Uterus (tissue), 4 donors: ENCODE results near the gene INA. TPM values are rescaled to one million over a fixed set of nuclear protein-coding genes. Genes with fewer than 3 reads are reported as not detected.

ENCODE experiments used
- DNase-seq, 2 donors: peaks; one replicate each; pipeline ENCODE4 v3.0.0-alpha.2; 2019 to 2020
- H3K27ac ChIP-seq, 2 donors: fragments of 200-600 bp; sonication (generic); 1 replicate in 1 of 2; 2 replicates in 1 of 2; pipeline ENCODE4 v1.5.1; 2016 to 2018
- H3K27me3 ChIP-seq, 2 donors: fragments of 200-600 bp; sonication (generic); one replicate each; pipeline ENCODE4 v1.5.1; 2018 to 2019; ENCODE audit warnings: control low read depth in 1 of 2
- H3K36me3 ChIP-seq, 2 donors: fragments of 200-600 bp; sonication (generic); one replicate each; pipeline ENCODE4 v1.5.1; 2019; ENCODE audit warnings: control low read depth in 1 of 2
- H3K4me1 ChIP-seq, 2 donors: fragments of 200-600 bp; sonication (generic); one replicate each; pipeline ENCODE4 v1.5.1; 2018 to 2019; ENCODE audit warnings: control low read depth in 1 of 2
- H3K4me3 ChIP-seq, 2 donors: fragments of 200-600 bp; sonication (generic); 1 replicate in 1 of 2; 2 replicates in 1 of 2; pipeline ENCODE4 v1.5.1; 2018 to 2019; ENCODE audit warnings: mild to moderate bottlenecking in 1 of 2
- H3K9me3 ChIP-seq, 2 donors: fragments of 200-600 bp; sonication (generic); one replicate each; pipeline ENCODE4 v1.5.1; 2019; ENCODE audit warnings: control low read depth in 1 of 2
- POLR2A ChIP-seq, 2 donors: fragments of 450-650 bp; IDR thresholded peaks; one replicate each; pipeline ENCODE4 v1.6.1; 2016; ENCODE audit warnings: antibody characterized with exemption in 2 of 2, mild to moderate bottlenecking in 1 of 2, moderate library complexity in 1 of 2
- intact Hi-C: fragments of 100-400 bp; cut with DNase I; formaldehyde crosslinking; loops from one replicate; pipeline ENCODE4 v1.15.1; 2023; ENCODE audit warnings: low total_unique reads
- total RNA-seq, 4 donors: library from RNA; depleted of rRNA in 3 of 4; stranded (reverse); fragments of >200 nt in 3 of 4; gene quantifications; one replicate each; pipeline versions ENCODE4 v1.1.0 to v1.2.4, GENCODE V29; 2014 to 2023
- TF ChIP-seq, protein P1 (sequence below), 4 experiments: fragments of 200-600 bp in 2 of 4; fragments of 450-650 bp in 2 of 4; sonication (generic) in 2 of 4; IDR thresholded peaks; one replicate each; pipeline ENCODE4 v1.5.1; 2016 to 2019; ENCODE audit warnings: antibody characterized with exemption in 4 of 4, mild to moderate bottlenecking in 2 of 4, moderate library complexity in 1 of 4
- donor health status: DM: yes; HTN: yes; CAD: no.

Gene INA
- total RNA-seq, 4 donors from 2014 or later = 0.55 TPM; not detected in 3

GRCh38 chr10:103287992-103288391 is 11.1 kb downstream of the INA start:
- DNase-seq = no peak
- Histone ChIP-seq H3K36me3 (no peaks in the 10 kb centered on the region), H3K4me3 (no peak overlapping the region), H3K27me3 (no peaks in the 10 kb centered on the region), H3K27ac (no peak overlapping the region), H3K4me1 (no peaks in the 10 kb centered on the region), H3K9me3 (no peaks in the 10 kb centered on the region)
- intact Hi-C loops = no loop called here
- TF ChIP-seq, protein P1, sequence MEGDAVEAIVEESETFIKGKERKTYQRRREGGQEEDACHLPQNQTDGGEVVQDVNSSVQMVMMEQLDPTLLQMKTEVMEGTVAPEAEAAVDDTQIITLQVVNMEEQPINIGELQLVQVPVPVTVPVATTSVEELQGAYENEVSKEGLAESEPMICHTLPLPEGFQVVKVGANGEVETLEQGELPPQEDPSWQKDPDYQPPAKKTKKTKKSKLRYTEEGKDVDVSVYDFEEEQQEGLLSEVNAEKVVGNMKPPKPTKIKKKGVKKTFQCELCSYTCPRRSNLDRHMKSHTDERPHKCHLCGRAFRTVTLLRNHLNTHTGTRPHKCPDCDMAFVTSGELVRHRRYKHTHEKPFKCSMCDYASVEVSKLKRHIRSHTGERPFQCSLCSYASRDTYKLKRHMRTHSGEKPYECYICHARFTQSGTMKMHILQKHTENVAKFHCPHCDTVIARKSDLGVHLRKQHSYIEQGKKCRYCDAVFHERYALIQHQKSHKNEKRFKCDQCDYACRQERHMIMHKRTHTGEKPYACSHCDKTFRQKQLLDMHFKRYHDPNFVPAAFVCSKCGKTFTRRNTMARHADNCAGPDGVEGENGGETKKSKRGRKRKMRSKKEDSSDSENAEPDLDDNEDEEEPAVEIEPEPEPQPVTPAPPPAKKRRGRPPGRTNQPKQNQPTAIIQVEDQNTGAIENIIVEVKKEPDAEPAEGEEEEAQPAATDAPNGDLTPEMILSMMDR (IDR thresholded peaks at IDR 0.05) = no peak
- no peak for TF ChIP-seq POLR2A (IDR thresholded peaks at IDR 0.05)

DNA sequence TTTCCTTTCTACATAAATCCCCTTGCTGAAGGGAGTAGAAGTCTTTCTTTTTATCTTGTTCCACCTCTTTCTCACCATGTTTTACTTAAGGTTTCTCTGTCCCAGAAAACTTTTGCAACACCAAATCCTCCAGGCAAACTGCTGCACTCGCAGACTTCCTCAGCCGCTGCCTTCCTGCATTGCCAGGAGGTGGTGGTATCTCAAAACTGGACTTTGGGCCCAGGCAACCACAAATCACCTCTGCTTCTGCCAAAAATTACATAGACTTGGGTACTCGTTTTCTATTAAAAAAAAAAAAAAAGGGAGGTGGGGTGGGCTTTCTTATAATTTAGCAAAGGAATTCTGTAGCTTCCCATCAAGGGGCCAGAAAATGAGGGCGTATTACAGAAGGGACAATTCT is 14.7 kb downstream of the INA start:
- H3K4me3 ChIP-seq = no peak overlapping the region
- no peaks in the 10 kb centered on the region for H3K36me3 ChIP-seq
- intact Hi-C loops = no loop called here
- H3K27ac ChIP-seq = no peak overlapping the region
- H3K27me3 ChIP-seq = no peaks in the 10 kb centered on the region
- no peak for DNase-seq
- H3K4me1 ChIP-seq = no peaks in the 10 kb centered on the region
- no peaks in the 10 kb centered on the region for H3K9me3 ChIP-seq
- TF ChIP-seq, protein P1 (IDR thresholded peaks at IDR 0.05) = no peak
- TF ChIP-seq POLR2A (IDR thresholded peaks at IDR 0.05) = no peak

GRCh38 chr10:103295374-103296015 is 18.6 kb downstream of the INA start:
- no peak for TF ChIP-seq POLR2A (IDR thresholded peaks at IDR 0.05)
- TF ChIP-seq, protein P1 (IDR thresholded peaks at IDR 0.05) = no peak
- Histone ChIP-seq H3K27me3 (no peaks in the 10 kb centered on the region), H3K27ac (no peak overlapping the region), H3K36me3 (no peaks in the 10 kb centered on the region), H3K4me1 (no peaks in the 10 kb centered on the region), H3K9me3 (no peaks in the 10 kb centered on the region), H3K4me3 (no peak overlapping the region)
- intact Hi-C loops = no loop called here
- no peak for DNase-seq

GRCh38 chr10:103307594-103307993 is 30.7 kb downstream of the INA start:
- no peak for DNase-seq
- no peaks in the 10 kb centered on the region for H3K36me3 ChIP-seq
- no peak overlapping the region for H3K27ac ChIP-seq
- H3K27me3 ChIP-seq = no peaks in the 10 kb centered on the region
- H3K9me3 ChIP-seq = no peaks in the 10 kb centered on the region
- TF ChIP-seq, protein P1 (IDR thresholded peaks at IDR 0.05) = no peak
- TF ChIP-seq POLR2A (IDR thresholded peaks at IDR 0.05) = no peak
- no peaks in the 10 kb centered on the region for H3K4me1 ChIP-seq
- intact Hi-C loops = no loop called here
- no peak overlapping the region for H3K4me3 ChIP-seq

- TF ChIP-seq, protein P1 (IDR thresholded peaks at IDR 0.05) = no peak
- no peak for TF ChIP-seq POLR2A (IDR thresholded peaks at IDR 0.05)
- intact Hi-C loops = no loop called here
- no peak overlapping the region for H3K27ac ChIP-seq
- no peaks in the 10 kb centered on the region for H3K9me3 ChIP-seq
- no peaks in the 10 kb centered on the region for H3K27me3 ChIP-seq
- DNase-seq = no peak
- no peak overlapping the region for H3K4me3 ChIP-seq
- no peaks in the 10 kb centered on the region for H3K4me1 ChIP-seq
- H3K36me3 ChIP-seq = no peaks in the 10 kb centered on the region
These were observed 33.3 kb downstream of the INA start for GRCh38 chr10:103310197-103310596.
